Kidney (tissue), 14 donors: ENCODE data around the gene HIBADH. TPM values are rescaled to one million over a fixed set of nuclear protein-coding genes. Genes with fewer than 3 reads are reported as not detected.

Experiments used
- DNase-seq, 5 donors: peaks; one replicate each; pipeline ENCODE4 v3.0.0-alpha.2; 2013 to 2020
- FAIRE-seq: peaks from 2 replicates; lab custom pipeline; 2012; peaks lifted over from hg19 to GRCh38; lab: Jason Lieb, UNC
- H3K27ac ChIP-seq, 2 donors: one replicate each; pipeline ENCODE4 v1.7.0; 2013; ENCODE audit warnings: low read depth in 2 of 2, low read length in 2 of 2, inconsistent platforms in 1 of 2
- H3K27me3 ChIP-seq: one replicate; pipeline ENCODE4 v1.7.1; 2013; ENCODE audit warnings: low read length, inconsistent platforms; ENCODE audit not compliant: control insufficient read depth, insufficient read depth
- H3K36me3 ChIP-seq, 3 donors: one replicate each; pipeline versions ENCODE4 v1.7.0 to v1.7.1; 2013; ENCODE audit warnings: low read length in 3 of 3, control low read depth in 1 of 3, inconsistent platforms in 1 of 3; ENCODE audit not compliant: insufficient read depth in 3 of 3, control insufficient read depth in 2 of 3
- H3K4me1 ChIP-seq, 3 donors: one replicate each; pipeline versions ENCODE4 v1.7.0 to v1.7.1; 2013; ENCODE audit warnings: low read length in 3 of 3, inconsistent platforms in 1 of 3, low read depth in 1 of 3; ENCODE audit not compliant: control insufficient read depth in 2 of 3, insufficient read depth in 2 of 3
- H3K4me3 ChIP-seq, 3 donors: one replicate each; pipeline versions ENCODE4 v1.7.0 to v1.8.1; 2013; ENCODE audit warnings: low read length in 3 of 3, control low read depth in 1 of 3, inconsistent platforms in 1 of 3
- H3K9ac ChIP-seq, 3 donors: one replicate each; pipeline versions ENCODE4 v1.7.0 to v1.7.1; 2013; ENCODE audit warnings: low read length in 3 of 3, control low read depth in 1 of 3, inconsistent platforms in 1 of 3
- H3K9me3 ChIP-seq, 3 donors: one replicate each; pipeline versions ENCODE4 v1.7.0 to v1.7.1; 2013; ENCODE audit warnings: low read length in 3 of 3, control low read depth in 1 of 3, inconsistent platforms in 1 of 3; ENCODE audit not compliant: control insufficient read depth in 2 of 3, insufficient read depth in 1 of 3
- CTCF ChIP-seq: IDR thresholded peaks from 3 replicates; pipeline ENCODE4 v1.5.1; 2012; ENCODE audit warnings: mild to moderate bottlenecking, moderate library complexity, borderline replicate concordance; ENCODE audit not compliant: insufficient read depth; ENCODE audit errors: extremely low read depth
- intact Hi-C: fragments of 100-400 bp; cut with DNase I; formaldehyde crosslinking; loops from one replicate; pipeline ENCODE4 v1.11.1; 2022
- polyA plus RNA-seq: library from polyadenylated mRNA; stranded (reverse); fragments of 350-450 nt; fragmentation: Illumina TruSeq; extraction: RNeasy Lipid Tissue Mini Kit (QIAGEN cat#74804); gene quantifications from one replicate; pipeline ENCODE4 v1.2.3, GENCODE V29; 2014; ENCODE audit warnings: low read depth, low replicate concordance; ENCODE audit not compliant: insufficient read depth
- total RNA-seq: library from RNA; stranded (reverse); fragmentation: NEBNext Ultra II Directional; extraction: Animal tissue kit (Norgen Biotek cat#: 25700); gene quantifications from one replicate; pipeline ENCODE4 v1.2.1, GENCODE V29; 2021
- donor health status: control.
- donor health status: control.
- donor health status: control.
- donor health status: control.
- donor health status: control.
- donor health status: DM: yes; HTN: yes; CAD: no.
- donor health status: Normal renal cell carcinoma (clear cell type).

The HIBADH gene
- total and polyA plus RNA-seq, 2 donors from 2014 or later: 42.6 to 160 TPM

DNA sequence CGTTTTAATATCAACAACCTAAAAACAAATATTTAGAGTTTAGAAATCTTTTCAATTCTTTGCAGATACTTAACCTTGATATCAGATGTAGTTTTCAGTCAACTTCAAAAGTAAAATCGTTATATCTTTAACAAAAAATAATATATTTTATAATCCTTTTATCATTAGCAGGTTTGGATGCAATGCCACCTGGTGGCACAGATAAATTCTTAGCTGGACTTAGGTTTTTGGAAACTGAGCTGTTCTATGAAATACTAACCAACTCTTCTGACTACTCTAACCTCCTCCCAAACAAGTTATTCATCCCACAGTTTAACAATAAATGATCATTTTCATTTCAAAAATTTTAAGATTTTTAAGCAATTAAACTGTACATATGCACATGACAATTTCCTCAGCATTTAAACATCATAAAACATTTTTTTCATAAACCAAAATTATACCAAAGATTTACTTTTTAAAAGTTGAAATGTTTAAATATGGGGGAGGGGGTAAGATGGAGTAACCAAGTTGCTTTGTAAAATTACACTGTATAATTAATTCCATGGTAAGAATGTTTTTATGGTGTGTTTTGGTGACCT lies 56.9 kb downstream of the HIBADH start:
- Histone ChIP-seq H3K4me3 (peak overlapping the region in 1 of 3 donors; percentile 2), H3K27me3 (no peaks in the 10 kb centered on the region), H3K36me3 (no peaks in the 10 kb centered on the region), H3K27ac (peak overlapping the region in 1 of 2 donors; percentile 13), H3K9me3 (no peaks in the 10 kb centered on the region), H3K9ac (no peak overlapping the region), H3K4me1 (no peaks in the 10 kb centered on the region)
- intact Hi-C loops: no loop called here
- TF ChIP-seq CTCF: peak; percentile 33
- peak in 2 of 5 donors; percentile 56 to 62 for DNase-seq
- peak; percentile 98 for FAIRE-seq

GRCh38 chr7:27605283-27605682 lies 57.4 kb downstream of the HIBADH start:
- TF ChIP-seq CTCF: no peak
- H3K9ac ChIP-seq: no peak overlapping the region
- DNase-seq (no peak), FAIRE-seq (no peak)
- no peaks in the 10 kb centered on the region for H3K9me3 ChIP-seq
- H3K4me1 ChIP-seq: no peaks in the 10 kb centered on the region
- H3K27me3 ChIP-seq: no peaks in the 10 kb centered on the region
- intact Hi-C loops: no loop called here
- H3K4me3 ChIP-seq: no peak overlapping the region
- no peak overlapping the region for H3K27ac ChIP-seq
- no peaks in the 10 kb centered on the region for H3K36me3 ChIP-seq

- H3K27me3 ChIP-seq: no peaks in the 10 kb centered on the region
- H3K27ac ChIP-seq: no peak overlapping the region
- TF ChIP-seq CTCF: no peak
- H3K36me3 ChIP-seq: no peaks in the 10 kb centered on the region
- intact Hi-C loops: no loop called here
- no peaks in the 10 kb centered on the region for H3K9me3 ChIP-seq
- H3K4me1 ChIP-seq: no peaks in the 10 kb centered on the region
- FAIRE-seq (no peak), DNase-seq (no peak)
- H3K9ac ChIP-seq: no peak overlapping the region
- no peak overlapping the region for H3K4me3 ChIP-seq
Observed at GRCh38 chr7:27603813-27604212, 58.9 kb downstream of the HIBADH start.

- no peak overlapping the region for H3K4me3 ChIP-seq
- FAIRE-seq: no peak
- no peak for TF ChIP-seq CTCF
- H3K27me3 ChIP-seq: no peaks in the 10 kb centered on the region
- no peak for DNase-seq
- H3K27ac ChIP-seq: no peak overlapping the region
- no peaks in the 10 kb centered on the region for H3K9me3 ChIP-seq
- intact Hi-C loops: no loop called here
- H3K9ac ChIP-seq: no peak overlapping the region
- no peaks in the 10 kb centered on the region for H3K36me3 ChIP-seq
- no peaks in the 10 kb centered on the region for H3K4me1 ChIP-seq
Observed at GRCh38 chr7:27602766-27603165, 59.9 kb downstream of the HIBADH start.
